Ishikawa (cell line): ENCODE data around the gene CCR5AS.

ENCODE experiments used
- CEBPB ChIP-seq: IDR thresholded peaks from 2 replicates; pipeline ENCODE4 v1.6.1; 2012
- CREB1 ChIP-seq: IDR thresholded peaks from 2 replicates; pipeline ENCODE4 v1.6.1; 2012; ENCODE audit warnings: low read depth
- EGR1 ChIP-seq: IDR thresholded peaks from 2 replicates; pipeline ENCODE4 v1.6.1; 2012
- EP300 ChIP-seq: IDR thresholded peaks from 2 replicates; pipeline ENCODE4 v1.6.1; 2012; ENCODE audit warnings: borderline replicate concordance
- FOXM1 ChIP-seq: IDR thresholded peaks from 2 replicates; pipeline ENCODE4 v1.6.1; 2012; ENCODE audit warnings: low read depth, borderline replicate concordance
- MAX ChIP-seq: IDR thresholded peaks from 2 replicates; pipeline ENCODE4 v1.6.1; 2012
- NFIC ChIP-seq: IDR thresholded peaks from 2 replicates; pipeline ENCODE4 v1.6.1; 2012
- RAD21 ChIP-seq: IDR thresholded peaks from 2 replicates; pipeline ENCODE4 v1.6.1; 2012; ENCODE audit warnings: low read depth
- TAF1 ChIP-seq: IDR thresholded peaks from 2 replicates; pipeline ENCODE4 v1.6.1; 2012; ENCODE audit warnings: low read depth, mild to moderate bottlenecking
- TCF12 ChIP-seq: IDR thresholded peaks from 2 replicates; pipeline ENCODE4 v1.6.1; 2012; ENCODE audit warnings: low read depth
- TEAD4 ChIP-seq: IDR thresholded peaks from 2 replicates; pipeline ENCODE4 v1.6.1; 2012
- YY1 ChIP-seq: IDR thresholded peaks from 2 replicates; pipeline ENCODE4 v1.6.1; 2012; ENCODE audit warnings: low read depth
- ZBTB7A ChIP-seq: IDR thresholded peaks from 2 replicates; pipeline ENCODE4 v1.6.1; 2012; ENCODE audit warnings: low read depth
- TF ChIP-seq, protein P1 (sequence below): IDR thresholded peaks from 2 replicates; pipeline ENCODE4 v1.6.1; 2012
- TF ChIP-seq, protein P2 (sequence below): IDR thresholded peaks from 2 replicates; pipeline ENCODE4 v1.6.1; 2012; ENCODE audit warnings: low read depth, mild to moderate bottlenecking

The CCR5AS gene

GRCh38 chr3:46422617-46423016 is 15.8 kb upstream of the CCR5AS start:
- TF ChIP-seq MAX (no peak), EGR1 (no peak), ZBTB7A (no peak), TCF12 (no peak), CEBPB (no peak), TEAD4 (no peak), RAD21 (no peak), TAF1 (no peak), YY1 (no peak), EP300 (no peak), CREB1 (no peak)
- TF ChIP-seq, protein P1, sequence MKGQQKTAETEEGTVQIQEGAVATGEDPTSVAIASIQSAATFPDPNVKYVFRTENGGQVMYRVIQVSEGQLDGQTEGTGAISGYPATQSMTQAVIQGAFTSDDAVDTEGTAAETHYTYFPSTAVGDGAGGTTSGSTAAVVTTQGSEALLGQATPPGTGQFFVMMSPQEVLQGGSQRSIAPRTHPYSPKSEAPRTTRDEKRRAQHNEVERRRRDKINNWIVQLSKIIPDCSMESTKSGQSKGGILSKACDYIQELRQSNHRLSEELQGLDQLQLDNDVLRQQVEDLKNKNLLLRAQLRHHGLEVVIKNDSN, result no peak

DNA sequence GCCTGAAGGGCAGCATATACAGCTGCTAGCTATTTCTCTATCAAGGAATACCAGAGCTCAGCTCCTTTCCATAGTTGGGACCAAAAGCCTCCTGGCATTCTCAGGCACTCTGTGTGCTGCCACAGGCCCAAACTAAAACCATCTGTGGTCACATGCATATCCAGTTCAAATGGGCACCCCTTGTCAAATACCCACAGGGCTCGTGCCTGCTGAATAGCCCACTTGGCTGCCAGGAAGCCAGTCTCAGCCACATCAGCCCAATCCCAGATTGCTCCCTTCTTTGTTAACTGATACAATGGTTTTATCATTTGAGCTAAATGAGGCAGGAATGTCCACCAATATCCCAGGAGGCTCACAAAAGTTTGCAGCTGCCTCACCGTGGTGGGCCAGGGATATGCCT is 14.1 kb upstream of the CCR5AS start:
- TF ChIP-seq YY1, result no peak
- no peak for TF ChIP-seq CEBPB

- TF ChIP-seq NFIC, result no peak
Observed at GRCh38 chr3:46419816-46420215, 12.9 kb upstream of the CCR5AS start.

- no peak for TF ChIP-seq RAD21
- no peak for TF ChIP-seq TEAD4
- 0 out of 2 replicates have a peak, but pooled peaks have one; percentile 14 for TF ChIP-seq CEBPB
Observed at GRCh38 chr3:46417841-46418611, 11.2 kb upstream of the CCR5AS start.

DNA sequence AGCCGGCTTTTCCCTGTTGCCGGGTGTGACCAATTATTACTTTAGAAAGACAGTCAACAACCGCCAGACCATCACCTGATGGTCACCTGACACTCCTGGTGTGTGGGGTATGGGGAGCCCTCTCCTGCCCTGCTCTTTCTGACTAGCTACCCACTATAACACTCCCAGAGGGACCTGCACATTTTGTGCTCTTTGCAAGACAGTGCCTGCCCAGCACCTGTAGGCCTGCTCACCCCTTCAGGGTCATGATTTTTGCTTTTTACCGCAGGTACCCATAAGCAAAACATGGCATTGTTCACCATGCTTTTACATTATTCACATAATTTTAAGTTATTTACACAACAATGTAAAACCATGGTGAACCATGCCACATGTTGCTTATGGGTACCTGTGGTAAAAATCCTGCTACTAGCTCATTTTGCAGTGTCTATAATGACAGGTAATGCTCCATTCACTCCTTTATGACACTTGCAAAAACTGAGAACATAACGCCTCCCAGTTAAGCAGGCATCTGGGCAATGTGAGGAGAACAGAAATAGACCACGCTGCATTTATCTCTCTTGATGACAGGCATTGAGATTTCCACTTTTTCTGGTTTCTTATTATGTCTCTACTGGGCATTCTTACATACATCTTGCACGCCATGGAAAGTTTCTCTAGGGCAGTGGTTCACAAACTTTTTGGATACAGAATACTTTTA is 10.1 kb upstream of the CCR5AS start:
- TF ChIP-seq MAX, result no peak
- no peak for TF ChIP-seq FOXM1
- TF ChIP-seq TAF1, result no peak
- TF ChIP-seq CEBPB, result no peak
- TF ChIP-seq EGR1, result no peak
- no peak for TF ChIP-seq TEAD4
- TF ChIP-seq, protein P1, result no peak
- TF ChIP-seq CREB1, result no peak
- no peak for TF ChIP-seq TCF12
- TF ChIP-seq, protein P2, sequence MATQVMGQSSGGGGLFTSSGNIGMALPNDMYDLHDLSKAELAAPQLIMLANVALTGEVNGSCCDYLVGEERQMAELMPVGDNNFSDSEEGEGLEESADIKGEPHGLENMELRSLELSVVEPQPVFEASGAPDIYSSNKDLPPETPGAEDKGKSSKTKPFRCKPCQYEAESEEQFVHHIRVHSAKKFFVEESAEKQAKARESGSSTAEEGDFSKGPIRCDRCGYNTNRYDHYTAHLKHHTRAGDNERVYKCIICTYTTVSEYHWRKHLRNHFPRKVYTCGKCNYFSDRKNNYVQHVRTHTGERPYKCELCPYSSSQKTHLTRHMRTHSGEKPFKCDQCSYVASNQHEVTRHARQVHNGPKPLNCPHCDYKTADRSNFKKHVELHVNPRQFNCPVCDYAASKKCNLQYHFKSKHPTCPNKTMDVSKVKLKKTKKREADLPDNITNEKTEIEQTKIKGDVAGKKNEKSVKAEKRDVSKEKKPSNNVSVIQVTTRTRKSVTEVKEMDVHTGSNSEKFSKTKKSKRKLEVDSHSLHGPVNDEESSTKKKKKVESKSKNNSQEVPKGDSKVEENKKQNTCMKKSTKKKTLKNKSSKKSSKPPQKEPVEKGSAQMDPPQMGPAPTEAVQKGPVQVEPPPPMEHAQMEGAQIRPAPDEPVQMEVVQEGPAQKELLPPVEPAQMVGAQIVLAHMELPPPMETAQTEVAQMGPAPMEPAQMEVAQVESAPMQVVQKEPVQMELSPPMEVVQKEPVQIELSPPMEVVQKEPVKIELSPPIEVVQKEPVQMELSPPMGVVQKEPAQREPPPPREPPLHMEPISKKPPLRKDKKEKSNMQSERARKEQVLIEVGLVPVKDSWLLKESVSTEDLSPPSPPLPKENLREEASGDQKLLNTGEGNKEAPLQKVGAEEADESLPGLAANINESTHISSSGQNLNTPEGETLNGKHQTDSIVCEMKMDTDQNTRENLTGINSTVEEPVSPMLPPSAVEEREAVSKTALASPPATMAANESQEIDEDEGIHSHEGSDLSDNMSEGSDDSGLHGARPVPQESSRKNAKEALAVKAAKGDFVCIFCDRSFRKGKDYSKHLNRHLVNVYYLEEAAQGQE, result no peak
- no peak for TF ChIP-seq RAD21
- TF ChIP-seq NFIC, result no peak

DNA sequence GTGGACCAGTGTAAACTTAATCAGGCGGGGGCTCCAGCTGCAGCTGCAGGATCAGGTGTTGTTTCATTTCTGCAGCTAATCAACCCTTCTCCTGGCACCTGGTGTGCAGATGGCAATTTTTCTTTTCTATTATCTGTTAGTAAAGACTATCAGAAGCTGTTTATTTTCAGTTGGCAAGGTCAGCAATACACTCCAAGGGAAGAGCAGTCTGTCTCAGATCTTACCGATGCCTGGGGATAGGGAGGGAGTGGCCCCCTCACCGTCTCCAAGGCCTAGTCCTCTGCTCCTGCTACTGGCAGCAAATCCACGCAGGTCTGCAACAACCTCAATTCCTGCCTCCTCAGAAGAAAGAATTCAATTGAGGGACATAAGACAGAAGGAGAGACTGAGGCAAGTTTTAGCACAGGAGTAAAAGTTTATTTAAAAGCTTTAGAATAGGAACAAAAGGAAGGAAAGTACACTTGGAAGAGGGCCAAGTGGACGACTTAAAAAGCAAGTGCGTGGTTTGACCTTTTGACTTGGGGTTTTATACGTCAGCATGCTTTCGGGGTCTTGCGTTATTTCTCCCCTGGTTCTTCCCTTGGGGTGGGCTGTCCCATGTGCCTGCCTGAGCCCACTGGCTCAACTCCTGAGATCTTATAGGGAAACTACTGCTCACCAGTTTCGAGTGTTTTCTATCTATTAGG is 9.4 kb upstream of the CCR5AS start:
- 0 out of 2 replicates have a peak, but pooled peaks have one; percentile 8 for TF ChIP-seq NFIC
- TF ChIP-seq FOXM1, result no peak

DNA sequence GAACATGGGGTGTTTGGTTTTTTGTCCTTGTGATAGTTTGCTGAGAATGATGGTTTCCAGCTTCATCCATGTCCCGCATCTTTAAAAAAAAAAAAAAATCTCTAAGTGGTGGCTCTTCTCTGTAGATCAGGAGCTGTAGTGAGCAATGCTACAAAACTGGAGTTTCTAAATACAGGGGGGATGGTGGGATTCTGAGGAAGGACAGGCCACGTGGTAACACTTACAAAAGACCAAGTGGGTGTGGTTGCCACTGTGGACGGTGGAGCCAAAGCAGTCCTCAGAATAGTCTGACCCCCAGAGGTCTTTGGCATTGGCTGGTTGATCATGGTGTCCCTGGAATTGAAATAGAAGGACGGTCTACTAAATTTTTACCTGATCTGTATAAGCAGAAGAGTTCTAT is 7.9 kb upstream of the CCR5AS start:
- TF ChIP-seq EP300 (no peak), TEAD4 (no peak), CEBPB (no peak), TCF12 (no peak), MAX (no peak), YY1 (no peak), ZBTB7A (no peak), EGR1 (no peak), TAF1 (no peak), RAD21 (no peak), CREB1 (no peak), NFIC (no peak), FOXM1 (no peak)
- TF ChIP-seq, protein P1, result no peak
- TF ChIP-seq, protein P2, result no peak
